Measurements from ENCODE around the gene GALNT16. TPM values are rescaled to one million over a fixed set of nuclear protein-coding genes. Genes with fewer than 3 reads are reported as not detected.

Gene GALNT16
- total RNA-seq, 1 donor from 2014 or later: 4.5 TPM

DNA sequence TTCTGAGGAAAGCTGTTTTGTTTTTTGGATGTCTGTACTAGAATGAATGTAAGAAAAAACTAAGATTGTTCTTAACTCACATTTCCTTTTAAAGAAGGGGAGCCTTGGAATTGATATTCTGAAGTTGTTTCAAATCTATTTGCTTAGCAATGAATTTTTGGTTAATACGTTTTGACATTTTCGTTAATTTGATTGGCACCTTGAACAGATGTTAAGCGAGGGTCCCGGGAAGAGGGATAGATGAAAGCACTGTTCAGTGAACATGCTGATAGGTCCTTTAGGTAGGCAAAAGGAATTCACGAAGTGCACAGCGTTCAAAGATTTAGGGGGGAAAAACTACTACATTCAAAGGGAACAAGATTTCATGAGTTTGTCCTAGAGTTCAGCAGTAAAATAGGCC lies 140.2 kb downstream of the GALNT16 start:
- no peak for DNase-seq (ENCODE audit: low read depth)

DNA sequence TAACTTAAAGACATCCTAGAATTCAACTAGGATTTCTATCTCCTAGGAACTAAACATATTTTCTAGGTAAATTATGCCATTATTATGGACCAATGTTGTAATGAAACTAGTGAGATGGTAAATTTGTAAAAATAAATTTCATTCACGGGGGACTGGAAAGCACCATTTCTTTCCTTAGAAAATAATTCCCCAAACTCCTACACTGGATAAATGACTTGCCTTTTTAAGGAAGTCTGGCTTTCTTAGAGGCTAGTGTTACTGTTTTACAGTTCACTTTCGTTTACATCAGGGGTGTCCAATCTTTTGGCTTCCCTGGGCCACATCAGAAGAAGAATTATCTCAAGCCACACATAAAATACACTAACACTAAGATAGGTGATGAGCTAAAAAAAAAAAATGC lies 141.9 kb downstream of the GALNT16 start:
- no peak for DNase-seq (ENCODE audit: low read depth)

DNA sequence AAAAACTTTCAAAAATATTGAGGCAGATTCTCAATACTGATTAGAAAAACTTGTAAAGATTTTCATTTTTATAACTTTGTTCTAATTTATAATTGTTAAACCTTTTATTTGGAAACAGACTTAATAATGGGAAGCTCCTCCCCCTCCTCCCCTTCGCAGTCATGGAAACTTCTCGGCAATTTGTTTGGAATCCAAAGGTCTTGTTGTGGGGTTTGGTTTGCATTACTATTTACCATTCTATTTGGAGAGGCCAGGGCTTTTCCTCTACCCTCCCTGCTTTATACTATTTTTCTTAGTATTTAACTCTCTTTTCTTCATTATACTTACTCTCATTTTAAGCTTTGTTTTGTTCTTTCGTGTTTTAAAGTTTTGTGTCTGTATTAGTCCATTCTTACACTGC lies 144.5 kb downstream of the GALNT16 start:
- no peak for DNase-seq (ENCODE audit: low read depth)

DNA sequence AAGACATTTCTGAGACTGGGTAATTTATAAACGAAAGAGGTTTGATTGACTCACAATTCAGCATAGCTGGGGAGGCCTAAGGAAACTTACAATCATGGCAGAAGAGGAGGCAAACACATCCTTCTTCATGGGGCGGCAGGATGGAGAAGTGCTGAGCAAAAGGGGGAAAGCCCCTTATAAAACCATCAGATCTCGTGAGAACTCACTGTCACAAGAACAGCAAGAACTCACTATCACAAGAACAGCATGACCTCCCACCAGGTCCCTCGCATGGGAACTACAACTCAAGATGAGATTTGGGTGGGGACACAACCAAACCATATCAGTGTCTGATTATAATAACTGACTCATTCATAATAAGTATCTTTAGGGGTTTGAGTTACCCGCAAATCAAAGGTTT lies 144.9 kb downstream of the GALNT16 start:
- no peak for DNase-seq (ENCODE audit: low read depth)

DNA sequence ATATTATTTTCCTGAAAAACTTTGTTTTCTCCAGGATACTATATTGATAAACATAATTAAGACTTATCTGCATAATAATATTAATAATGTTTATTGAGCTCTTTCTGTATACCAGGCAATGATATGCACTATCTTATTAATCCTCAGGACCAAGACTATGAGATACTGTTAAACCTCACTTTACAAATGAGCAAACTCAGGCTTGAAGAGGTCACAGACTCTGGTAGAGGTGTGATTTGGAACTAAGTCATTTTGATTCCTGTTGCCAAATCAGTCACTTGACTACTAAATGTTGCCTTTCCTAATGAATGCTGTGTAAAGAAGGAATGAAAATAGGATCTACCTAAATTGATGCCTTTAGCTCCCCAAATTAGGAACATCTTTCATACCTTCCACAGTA lies 145.8 kb downstream of the GALNT16 start:
- DNase-seq (ENCODE audit: low read depth): no peak

Other genes starting within 250 kb of the GALNT16 start
- gene DCAF5, start 107.0 kb upstream of the GALNT16 start, total RNA-seq: 41.6 and 41.8 TPM in 2 replicates
- gene EXD2, start 68.7 kb upstream of the GALNT16 start, total RNA-seq: 13.6 and 20.6 TPM in 2 replicates
- gene ERH, start 138.1 kb downstream of the GALNT16 start, total RNA-seq: 70.3 and 71.8 TPM in 2 replicates
- gene SLC39A9, start 138.5 kb downstream of the GALNT16 start, total RNA-seq: 52.8 and 60.2 TPM in 2 replicates
- 1.1 and 2.3 TPM in 2 replicates for gene PLEKHD1, start 224.6 kb downstream of the GALNT16 start, total RNA-seq

All from myocyte (in vitro differentiated cells).